GM12878 (cell line): Measurements from ENCODE around the gene SYNRG. TPM values are rescaled to one million over a fixed set of nuclear protein-coding genes. Genes with fewer than 3 reads are reported as not detected.

ENCODE experiments used
- ATAC-seq: fragments of 200-7000 bp; cut with Tn5 transposase; 3 replicates; pipeline ENCODE4 v1.9.1; 2020; ENCODE audit warnings: mild to moderate bottlenecking, moderate library complexity
- BruUV-seq: library from RNA; stranded (reverse); fragments of 400-500 nt; replicated peaks from 2 replicates; lab custom pipeline; 2021; lab: Mats Ljungman, UMichigan
- CTCF ChIA-PET: fragments of 300-600 bp; sonication (Branson Sonifier 250); formaldehyde crosslinking; extraction: SDS; loops from one replicate; lab custom pipeline; 2021; ENCODE audit warnings: inconsistent platforms; lab: Yijun Ruan, JAX
- POLR2A ChIA-PET: fragments of 350-600 bp; formaldehyde crosslinking; extraction: SDS; loops from one replicate; lab custom pipeline; 2021; ENCODE audit warnings: inconsistent platforms; lab: Charles Lee
- RAD21 ChIA-PET: fragments of 300-600 bp; sonication (Branson Sonifier 250); formaldehyde crosslinking; loops from one replicate; lab custom pipeline; 2023; ENCODE audit warnings: antibody characterized with exemption; ENCODE audit not compliant: unreplicated experiment; lab: Charles Lee
- SMC1A ChIA-PET: fragments of 300-600 bp; sonication (Branson Sonifier 250); formaldehyde crosslinking; loops from one replicate; lab custom pipeline; 2023; ENCODE audit not compliant: unreplicated experiment, uncharacterized antibody; lab: Charles Lee
- DNase-seq: peaks from one replicate; pipeline ENCODE4 v3.0.0-alpha.2; 2011; ENCODE audit warnings: low read depth, low spot score
- FAIRE-seq: peaks from 3 replicates; lab custom pipeline; 2011; peaks lifted over from hg19 to GRCh38; lab: Jason Lieb, UNC
- H2AFZ ChIP-seq: 2 replicates; pipeline ENCODE4 v1.6.0; 2011; ENCODE audit warnings: low read depth, low read length, control low read depth; ENCODE audit not compliant: control insufficient read depth
- H3K27ac ChIP-seq: 2 replicates; pipeline ENCODE4 v1.5.1; 2011; ENCODE audit warnings: control low read depth; ENCODE audit not compliant: control insufficient read depth, insufficient read depth
- H3K27me3 ChIP-seq, 2 experiments: replicated peaks in 1 of 2; 2 replicates each; pipeline versions ENCODE4 v1.6.0 to v1.6.1; 2011; ENCODE audit warnings: low read length in 1 of 2; ENCODE audit not compliant: control insufficient read depth in 2 of 2, insufficient read depth in 2 of 2
- H3K36me3 ChIP-seq, 2 experiments: 2 replicates each; pipeline ENCODE4 v1.5.1; 2011; ENCODE audit warnings: low read length in 1 of 2; ENCODE audit not compliant: control insufficient read depth in 2 of 2, insufficient read depth in 2 of 2
- H3K4me1 ChIP-seq: 2 replicates; pipeline ENCODE4 v1.6.1; 2011; ENCODE audit warnings: mild to moderate bottlenecking, low read length, moderate library complexity, mixed read lengths; ENCODE audit not compliant: control insufficient read depth, insufficient read depth
- H3K4me2 ChIP-seq: 2 replicates; pipeline ENCODE4 v1.6.0; 2011; ENCODE audit warnings: control low read depth; ENCODE audit not compliant: control insufficient read depth, insufficient read depth
- H3K4me3 ChIP-seq: fragments of 200-600 bp; sonication (generic); 2 replicates; pipeline ENCODE4 v1.5.1; 2016
- H3K79me2 ChIP-seq: 2 replicates; pipeline ENCODE4 v1.6.0; 2011; ENCODE audit warnings: low read length; ENCODE audit not compliant: control insufficient read depth, insufficient read depth
- H3K9ac ChIP-seq: 2 replicates; pipeline ENCODE4 v1.8.0; 2011; ENCODE audit warnings: low read length, control low read depth, mixed read lengths; ENCODE audit not compliant: control insufficient read depth, insufficient read depth
- H3K9me3 ChIP-seq: replicated peaks from 3 replicates; pipeline ENCODE4 v1.5.1; 2011; ENCODE audit warnings: mild to moderate bottlenecking, low read length; ENCODE audit not compliant: control insufficient read depth, insufficient read depth
- H4K20me1 ChIP-seq: 2 replicates; pipeline ENCODE4 v1.6.0; 2011; ENCODE audit not compliant: control insufficient read depth, insufficient read depth
- CUX1 ChIP-seq: IDR thresholded peaks from 2 replicates; pipeline ENCODE4 v1.6.1; 2012; ENCODE audit warnings: improper control_type of control experiment, low read depth, low read length; ENCODE audit not compliant: insufficient replicate concordance
- FOXK2 ChIP-seq: fragments of 450-650 bp; IDR thresholded peaks from 2 replicates; pipeline ENCODE4 v1.6.1; 2017; ENCODE audit warnings: mild to moderate bottlenecking, moderate library complexity
- KDM1A ChIP-seq: fragments of 200-600 bp; sonication (generic); IDR thresholded peaks from 2 replicates; pipeline ENCODE4 v1.6.1; 2016; ENCODE audit warnings: borderline replicate concordance
- MEF2A ChIP-seq: IDR thresholded peaks from 2 replicates; pipeline ENCODE4 v1.6.1; 2011; ENCODE audit warnings: low read depth, mild to moderate bottlenecking, low read length, moderate library complexity; ENCODE audit not compliant: insufficient read depth
- MTA2 ChIP-seq: fragments of 450-650 bp; IDR thresholded peaks from 2 replicates; pipeline ENCODE4 v1.6.1; 2016; ENCODE audit warnings: low read depth, mild to moderate bottlenecking, moderate library complexity
- MYB ChIP-seq: fragments of 150-350 bp; IDR thresholded peaks from 2 replicates; pipeline ENCODE4 v1.6.1; 2014; ENCODE audit warnings: mild to moderate bottlenecking, low read depth, low read length, borderline replicate concordance
- MYC ChIP-seq: IDR thresholded peaks from 2 replicates; pipeline ENCODE4 v1.6.1; 2011; ENCODE audit warnings: mild to moderate bottlenecking, low read length, moderate library complexity, inconsistent platforms; ENCODE audit not compliant: insufficient read depth, insufficient replicate concordance, insufficient read length, severe bottlenecking
- TAF1 ChIP-seq: IDR thresholded peaks from 2 replicates; pipeline ENCODE4 v1.6.1; 2011; ENCODE audit warnings: mild to moderate bottlenecking, low read depth, low read length, borderline replicate concordance
- ZBTB40 ChIP-seq: fragments of 450-650 bp; IDR thresholded peaks from 2 replicates; pipeline ENCODE4 v1.6.1; 2016; ENCODE audit warnings: mild to moderate bottlenecking, moderate library complexity, borderline replicate concordance
- WGBS: methylation state at CpG from one replicate; pipeline ENCODE4 v1.1.6; 2016; ENCODE audit warnings: low lambda C conversion rate; ENCODE audit not compliant: insufficient replicate concordance, insufficient coverage; ENCODE audit errors: missing lambda C conversion rate; 5-methylcytosine and 5-hydroxymethylcytosine counted together
- in situ Hi-C: fragments of 300-500 bp; cut with MboI; formaldehyde crosslinking; loops from 9 replicates; pipeline ENCODE4 v1.14.3; 2018; ENCODE audit warnings: mixed read lengths
- intact Hi-C: fragments of 100-400 bp; cut with micrococcal nuclease; formaldehyde crosslinking; loops from one replicate; pipeline ENCODE4 v1.14.2; 2022; ENCODE audit not compliant: unreplicated experiment
- polyA plus RNA-seq, 11 experiments: library from polyadenylated mRNA; depleted of rRNA in 4 of 11; unstranded in 6 of 11; stranded (reverse) in 5 of 11; fragments of >200 nt; fragmentation: Nextera tagmentation in 4 of 11; fragmentation: Illumina TruSeq in 1 of 11; extraction: Ambion mirVana in 4 of 11; extraction: Trizol in 1 of 11; gene quantifications; 1 replicate in 1 of 11; 2 replicates in 10 of 11; pipeline versions ENCODE4 v1.2.1 to v1.2.3, GENCODE V29; 2011 to 2016; ENCODE audit warnings: inconsistent platforms in 2 of 11, missing spikeins in 2 of 11, low read depth in 1 of 11
- total RNA-seq, 4 experiments: library from RNA; depleted of rRNA in 3 of 4; stranded (reverse); fragments of >200 nt in 3 of 4; fragmentation: Illumina TruSeq in 1 of 4; extraction: Trizol in 1 of 4; gene quantifications; 2 replicates each; pipeline versions ENCODE4 v1.2.1 to v1.2.3, GENCODE V29; 2013 to 2021

SYNRG gene
- total and polyA plus RNA-seq, 10 of the 15 experiments (the other 5 are each of a cell fraction or from before 2014, with no cell fraction given), result 5.2 to 40.4 (median 26.7) TPM

GRCh38 chr17:37642681-37643080 is 33.5 kb upstream of the SYNRG start:
- TF ChIP-seq ZBTB40 (no peak), MYC (no peak), MEF2A (no peak), MTA2 (no peak), FOXK2 (no peak), MYB (no peak), CUX1 (no peak), KDM1A (no peak), TAF1 (no peak)
- no peaks in the 10 kb centered on the region; the same call in 2 of the 3 replicates for H3K9me3 ChIP-seq
- H3K36me3 ChIP-seq, result peaks cover 0 to 11% of the 10 kb centered on the region in 2 experiments; a peak in 1 of 4 replicates
- CTCF ChIA-PET, result interaction anchor here (0.9 to 4.8 kb wide), 4 partner anchors 71 to 173 kb away, joined by 3 to 17 read pairs (median 6); no protein-coding TSS in a partner anchor
- TSS peak; percentile 82 for BruUV-seq
- H3K4me1 ChIP-seq, result no peaks in the 10 kb centered on the region
- no peaks in the 10 kb centered on the region for H4K20me1 ChIP-seq
- peak overlapping the region; percentile 80 for H3K4me3 ChIP-seq
- FAIRE-seq (no peak), DNase-seq (no peak), ATAC-seq (peak; percentile 58)
- POLR2A ChIA-PET, result no interaction called here
- intact Hi-C loops (loop anchor here (10.0 kb wide), 1 partner anchor 52 kb away; no protein-coding TSS in a partner anchor), in situ Hi-C loops (no loop called here)
- peak overlapping the region; percentile 58 for H3K27ac ChIP-seq
- H3K4me2 ChIP-seq, result peak overlapping the region; percentile 73
- SMC1A ChIA-PET, result interaction anchor here (1.0 to 1.2 kb wide), 2 partner anchors 34 to 149 kb away, joined by 3 to 4 read pairs; no protein-coding TSS in a partner anchor
- H3K9ac ChIP-seq, result peak overlapping the region; percentile 78
- peaks cover 21% of the 10 kb centered on the region for H3K79me2 ChIP-seq
- 0% methylated on average over 7 of the region's 7 CpGs for WGBS
- peak overlapping the region; percentile 82 for H2AFZ ChIP-seq
- RAD21 ChIA-PET, result no interaction called here
- H3K27me3 ChIP-seq, result no peaks in the 10 kb centered on the region; a peak in 1 of 4 replicates
